Measurements from ENCODE around the gene RAB3C. TPM values are rescaled to one million over a fixed set of nuclear protein-coding genes. Genes with fewer than 3 reads are reported as not detected.

RAB3C gene
- total RNA-seq, 6 donors from 2014 or later: 0.09 to 1.1 (median 0.87) TPM; not detected in 2

GRCh38 chr5:58763390-58763789 is 180.5 kb downstream of the RAB3C start:
- no peak for ATAC-seq (ENCODE audit: low FRiP score in 2 of 2)

GRCh38 chr5:58764199-58764598 is 181.3 kb downstream of the RAB3C start:
- Histone ChIP-seq H3K36me3 (no peaks in the 10 kb centered on the region), H3K27ac (no peak overlapping the region), H3K9me3 (no peaks in the 10 kb centered on the region), H3K27me3 (no peaks in the 10 kb centered on the region), H3K4me1 (peaks cover 0 to 12% (median 9%) of the 10 kb centered on the region in 4 donors), H3K4me3 (no peak overlapping the region)
- TF ChIP-seq POLR2AphosphoS5 (IDR thresholded peaks at IDR 0.05): peak in 1 of 2 donors; percentile 8
- TF ChIP-seq CTCF (IDR thresholded peaks at IDR 0.05): no peak
- peak in 1 of 4 donors; percentile 66 for TF ChIP-seq EP300 (IDR thresholded peaks at IDR 0.05)
- DNase-seq: peak in 1 of 2 donors; percentile 62
- peak in 1 of 2 donors; percentile 66 for ATAC-seq (ENCODE audit: low FRiP score in 2 of 2)
- WGBS, 2 donors: 81 to 93% methylated on average over 3 of the region's 3 CpGs

More at GRCh38 chr5:58763390-58763789, 180.5 kb downstream of the RAB3C start:
- no peak overlapping the region for H3K4me3 ChIP-seq
- no peak overlapping the region for H3K27ac ChIP-seq
- DNase-seq: no peak
- peaks cover 0 to 13% (median 10%) of the 10 kb centered on the region in 4 donors for H3K4me1 ChIP-seq
- no peaks in the 10 kb centered on the region for H3K36me3 ChIP-seq
- H3K27me3 ChIP-seq: no peaks in the 10 kb centered on the region
- H3K9me3 ChIP-seq: no peaks in the 10 kb centered on the region
- TF ChIP-seq CTCF (IDR thresholded peaks at IDR 0.05) (no peak), POLR2A (IDR thresholded peaks at IDR 0.05) (no peak), POLR2AphosphoS5 (IDR thresholded peaks at IDR 0.05) (no peak), EP300 (IDR thresholded peaks at IDR 0.05) (no peak)

GRCh38 chr5:58765058-58765457 is 182.2 kb downstream of the RAB3C start:
- Histone ChIP-seq H3K4me1 (peaks cover 0 to 6% (median 3%) of the 10 kb centered on the region in 4 donors), H3K27ac (no peak overlapping the region), H3K27me3 (no peaks in the 10 kb centered on the region), H3K36me3 (no peaks in the 10 kb centered on the region), H3K4me3 (no peak overlapping the region), H3K9me3 (no peaks in the 10 kb centered on the region)
- no peak for DNase-seq
- no peak for ATAC-seq (ENCODE audit: low FRiP score in 2 of 2)
- TF ChIP-seq POLR2A (IDR thresholded peaks at IDR 0.05) (no peak), POLR2AphosphoS5 (IDR thresholded peaks at IDR 0.05) (no peak), EP300 (IDR thresholded peaks at IDR 0.05) (no peak), CTCF (IDR thresholded peaks at IDR 0.05) (no peak)
- 81 to 82% methylated on average over 2 of the region's 2 CpGs for WGBS, 2 donors

- DNase-seq: no peak
- TF ChIP-seq POLR2AphosphoS5 (IDR thresholded peaks at IDR 0.05) (no peak), POLR2A (IDR thresholded peaks at IDR 0.05) (no peak), EP300 (IDR thresholded peaks at IDR 0.05) (no peak), CTCF (IDR thresholded peaks at IDR 0.05) (no peak)
- Histone ChIP-seq H3K36me3 (no peaks in the 10 kb centered on the region), H3K27me3 (no peaks in the 10 kb centered on the region), H3K27ac (no peak overlapping the region), H3K4me1 (no peaks in the 10 kb centered on the region), H3K9me3 (no peaks in the 10 kb centered on the region), H3K4me3 (no peak overlapping the region)
- no peak for ATAC-seq (ENCODE audit: low FRiP score in 2 of 2)
These were observed 184.2 kb downstream of the RAB3C start for GRCh38 chr5:58767104-58767503.

- DNase-seq: no peak
- no peak overlapping the region for H3K27ac ChIP-seq
- H3K4me1 ChIP-seq: no peaks in the 10 kb centered on the region
- H3K36me3 ChIP-seq: no peaks in the 10 kb centered on the region
- no peak for TF ChIP-seq EP300 (IDR thresholded peaks at IDR 0.05)
- TF ChIP-seq POLR2A (IDR thresholded peaks at IDR 0.05): no peak
- TF ChIP-seq POLR2AphosphoS5 (IDR thresholded peaks at IDR 0.05): no peak
- TF ChIP-seq CTCF (IDR thresholded peaks at IDR 0.05): no peak
- H3K27me3 ChIP-seq: no peaks in the 10 kb centered on the region
- 70 to 79% methylated on average over 3 of the region's 3 CpGs for WGBS, 2 donors
- no peak overlapping the region for H3K4me3 ChIP-seq
- H3K9me3 ChIP-seq: no peaks in the 10 kb centered on the region
- ATAC-seq (ENCODE audit: low FRiP score in 2 of 2): no peak
These were observed 187.3 kb downstream of the RAB3C start for GRCh38 chr5:58770136-58770535.
